Activated B cell treated with CpG ODN at 0.5 μM for 24 hours (primary cell): Measurements from ENCODE around the gene INF2. TPM values are rescaled to one million over a fixed set of nuclear protein-coding genes. Genes with fewer than 3 reads are reported as not detected.
A peak's percentile ranks its signal among the peaks of the same experiment; 100 is the strongest.

Source experiments
- ATAC-seq: fragments of 200-7000 bp; cut with Tn5 transposase; one replicate; pipeline ENCODE4 v1.10.0; 2021; ENCODE audit warnings: low read depth, mild to moderate bottlenecking, moderate library complexity
- CTCF ChIA-PET: fragments of 350-600 bp; sonication (Branson Sonifier 250); formaldehyde crosslinking; loops from one replicate; lab custom pipeline; 2021; ENCODE audit warnings: antibody characterized with exemption; lab: Charles Lee
- POLR2A ChIA-PET: fragments of 350-600 bp; sonication (Branson Sonifier 250); formaldehyde crosslinking; loops from one replicate; lab custom pipeline; 2021; ENCODE audit warnings: antibody characterized with exemption; lab: Charles Lee
- DNase-seq: peaks from one replicate; pipeline ENCODE4 v3.0.0; 2022
- H3K27ac Mint-ChIP-seq: one replicate; pipeline ENCODE4 v1.8.0; 2020; ENCODE audit warnings: mixed read lengths
- H3K27me3 Mint-ChIP-seq: one replicate; pipeline ENCODE4 v1.8.0; 2021; ENCODE audit warnings: mixed read lengths
- H3K36me3 Mint-ChIP-seq: one replicate; pipeline ENCODE4 v1.8.0; 2021; ENCODE audit warnings: low read depth, mixed read lengths
- H3K4me1 Mint-ChIP-seq: one replicate; pipeline ENCODE4 v1.8.0; 2021; ENCODE audit warnings: mixed read lengths
- H3K4me3 Mint-ChIP-seq: one replicate; pipeline ENCODE4 v1.8.0; 2020; ENCODE audit warnings: mild to moderate bottlenecking, mixed read lengths
- H3K9me3 Mint-ChIP-seq: one replicate; pipeline ENCODE4 v1.8.0; 2020; ENCODE audit warnings: mixed read lengths
- intact Hi-C: fragments of 100-400 bp; cut with micrococcal nuclease; formaldehyde crosslinking; loops from one replicate; pipeline ENCODE4 v1.15.1; 2024
- total RNA-seq: library from RNA; stranded (reverse); gene quantifications from 2 replicates; pipeline ENCODE4 v1.2.3, GENCODE V29; 2022
- TF ChIP-seq, protein P1 (sequence below): fragments of 200-600 bp; IDR thresholded peaks from one replicate; pipeline ENCODE4 v1.8.0; 2022; ENCODE audit warnings: antibody characterized with exemption, mild to moderate bottlenecking

The INF2 gene
- total RNA-seq, 1 donor from 2014 or later: 47.2 TPM

DNA sequence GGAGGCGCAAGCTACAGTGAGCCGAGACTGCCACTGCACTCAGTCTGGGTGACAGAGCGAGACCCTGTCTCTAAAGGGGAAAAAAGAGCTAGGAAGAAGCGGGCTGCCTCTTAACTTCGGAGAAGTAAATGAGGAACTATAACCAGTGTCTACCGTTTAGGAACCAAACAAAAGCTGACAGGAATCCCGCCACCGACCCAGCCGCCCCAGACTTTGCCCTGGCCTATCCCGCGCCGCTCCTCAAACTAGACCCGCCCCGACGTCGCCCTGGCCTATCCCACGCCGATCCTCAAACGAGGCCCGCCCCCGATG, 63.0 kb downstream of the INF2 start:
- Mint-ChIP-seq H3K4me1 (peaks cover 34% of the 10 kb centered on the region), H3K36me3 (peaks cover 30% of the 10 kb centered on the region), H3K27me3 (no peaks in the 10 kb centered on the region), H3K27ac (peak overlapping the region; percentile 84), H3K9me3 (no peaks in the 10 kb centered on the region), H3K4me3 (peak overlapping the region; percentile 88)
- ATAC-seq: no peak
- TF ChIP-seq, protein P1, sequence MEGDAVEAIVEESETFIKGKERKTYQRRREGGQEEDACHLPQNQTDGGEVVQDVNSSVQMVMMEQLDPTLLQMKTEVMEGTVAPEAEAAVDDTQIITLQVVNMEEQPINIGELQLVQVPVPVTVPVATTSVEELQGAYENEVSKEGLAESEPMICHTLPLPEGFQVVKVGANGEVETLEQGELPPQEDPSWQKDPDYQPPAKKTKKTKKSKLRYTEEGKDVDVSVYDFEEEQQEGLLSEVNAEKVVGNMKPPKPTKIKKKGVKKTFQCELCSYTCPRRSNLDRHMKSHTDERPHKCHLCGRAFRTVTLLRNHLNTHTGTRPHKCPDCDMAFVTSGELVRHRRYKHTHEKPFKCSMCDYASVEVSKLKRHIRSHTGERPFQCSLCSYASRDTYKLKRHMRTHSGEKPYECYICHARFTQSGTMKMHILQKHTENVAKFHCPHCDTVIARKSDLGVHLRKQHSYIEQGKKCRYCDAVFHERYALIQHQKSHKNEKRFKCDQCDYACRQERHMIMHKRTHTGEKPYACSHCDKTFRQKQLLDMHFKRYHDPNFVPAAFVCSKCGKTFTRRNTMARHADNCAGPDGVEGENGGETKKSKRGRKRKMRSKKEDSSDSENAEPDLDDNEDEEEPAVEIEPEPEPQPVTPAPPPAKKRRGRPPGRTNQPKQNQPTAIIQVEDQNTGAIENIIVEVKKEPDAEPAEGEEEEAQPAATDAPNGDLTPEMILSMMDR: no peak
- ChIA-PET POLR2A (interaction anchor here (0.5 to 1.8 kb wide), 15 partner anchors 14 to 1061 kb away, joined by 3 to 14 read pairs (median 4); partner anchors contain the start of genes CDCA4, GPR132 and ZBTB42), CTCF (interaction anchor here (0.6 to 4.0 kb wide), 6 partner anchors 15 to 293 kb away, joined by 3 to 27 read pairs (median 6); partner anchors contain the start of gene ADSS1)
- intact Hi-C loops: loop anchor here (1.0 to 2.0 kb wide), 7 partner anchors 28 to 738 kb away; partner anchors contain the start of genes ADSS1, CDCA4, INF2 and TEDC1
- no peak for DNase-seq

DNA sequence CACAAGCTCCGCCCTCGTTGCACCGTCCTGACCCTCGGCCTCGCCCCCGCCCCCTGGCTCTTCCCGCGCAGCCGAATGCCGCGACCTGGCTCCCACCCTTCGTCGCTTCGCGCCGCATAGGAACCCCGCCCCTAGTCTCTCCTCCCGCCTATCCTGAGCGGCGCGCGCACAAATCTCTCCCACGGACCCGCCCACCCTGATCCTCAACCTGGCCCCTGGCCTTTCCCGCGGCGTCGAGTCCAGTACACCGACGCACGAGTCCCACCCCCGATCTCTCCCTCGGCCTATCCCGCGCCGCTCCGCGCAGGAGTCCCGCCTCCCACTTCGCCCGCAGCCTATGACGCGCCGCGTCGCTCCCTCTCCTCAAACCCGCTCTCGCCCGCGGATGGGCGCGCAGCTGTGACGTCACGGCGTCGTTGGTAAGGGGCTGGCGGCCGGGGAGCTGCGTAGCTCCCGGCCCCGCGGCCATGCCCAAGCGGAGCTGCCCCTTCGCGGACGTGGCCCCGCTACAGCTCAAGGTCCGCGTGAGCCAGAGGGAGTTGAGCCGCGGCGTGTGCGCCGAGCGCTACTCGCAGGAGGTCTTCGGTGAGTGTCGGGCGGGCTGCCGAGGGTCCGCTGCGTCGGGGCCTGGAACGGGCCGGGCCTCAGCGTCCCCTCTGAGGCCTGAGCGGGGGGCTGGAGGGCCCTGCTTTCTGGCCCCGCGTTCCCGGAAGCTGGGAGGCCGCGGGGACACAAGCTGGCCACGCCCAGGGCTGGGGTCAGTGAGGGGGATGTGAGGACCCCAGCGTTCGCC, 63.5 kb downstream of the INF2 start, which contains the start of gene SIVA1:
Gene SIVA1 (plus strand): TSS at position 413 of the 793 bp plus-strand sequence. CDS start 55 bp downstream, at position 468.
- peaks cover 36% of the 10 kb centered on the region for H3K36me3 Mint-ChIP-seq
- DNase-seq: peak; percentile 98
- no peaks in the 10 kb centered on the region for H3K9me3 Mint-ChIP-seq
- H3K4me3 Mint-ChIP-seq: peak within 1 kb of the TSS; percentile 88
- H3K27ac Mint-ChIP-seq: peak within 1 kb of the TSS; percentile 84
- no peaks in the 10 kb centered on the region for H3K27me3 Mint-ChIP-seq
- intact Hi-C loops: loop anchor here (1.0 to 2.0 kb wide), 7 partner anchors 29 to 738 kb away; partner anchors contain the start of genes ADSS1, CDCA4, INF2 and TEDC1
- ATAC-seq: peak; percentile 89
- POLR2A ChIA-PET: interaction anchor here (0.5 to 1.8 kb wide), 15 partner anchors 13 to 1062 kb away, joined by 3 to 14 read pairs (median 4); partner anchors contain the start of genes CDCA4, GPR132 and ZBTB42
- CTCF ChIA-PET: interaction anchor here (0.6 to 4.0 kb wide), 6 partner anchors 14 to 292 kb away, joined by 3 to 27 read pairs (median 6); partner anchors contain the start of gene ADSS1
- peaks cover 34% of the 10 kb centered on the region for H3K4me1 Mint-ChIP-seq
- TF ChIP-seq, protein P1: no peak

DNA sequence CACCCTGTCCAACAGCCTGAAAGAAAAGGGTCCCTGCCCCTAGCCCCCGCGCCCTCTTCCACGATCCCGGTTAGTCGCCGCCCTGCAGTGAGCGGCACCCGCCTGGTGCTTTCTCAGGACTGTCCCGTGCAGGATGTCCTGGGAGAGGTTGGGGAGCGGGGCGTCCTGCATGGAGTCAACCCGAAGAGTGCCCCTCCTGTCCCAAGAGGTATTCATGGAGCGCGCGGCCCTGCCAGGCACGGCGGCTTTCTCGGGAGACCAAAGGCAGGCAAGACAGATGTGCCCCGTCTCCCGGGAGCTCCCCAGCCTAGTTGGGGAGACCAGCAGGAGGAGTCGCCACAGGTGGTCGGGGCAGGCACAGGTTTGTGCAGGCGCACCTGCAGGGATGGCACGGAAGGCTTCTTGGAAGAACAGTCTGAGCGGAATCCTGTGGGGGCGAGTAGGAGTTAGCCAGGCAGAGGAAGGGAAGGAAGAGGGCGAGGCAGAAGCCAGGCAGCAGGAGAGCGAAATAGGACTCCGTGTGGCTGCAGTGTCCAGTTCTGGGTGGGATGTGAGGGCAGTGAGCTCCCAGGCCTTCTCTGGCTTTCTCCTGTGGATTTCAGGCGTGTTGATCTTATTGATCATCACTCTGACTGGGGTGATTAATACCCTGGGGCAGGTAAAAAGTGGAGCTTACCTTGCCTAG, 64.3 kb downstream of the INF2 start:
- ChIA-PET CTCF (interaction anchor here (1.6 to 4.0 kb wide), 3 partner anchors 14 to 45 kb away, joined by 8 to 27 read pairs (median 9); partner anchors contain the start of gene ADSS1), POLR2A (interaction anchor here (1.2 to 1.8 kb wide), 6 partner anchors 13 to 311 kb away, joined by 3 to 14 read pairs (median 6); partner anchors contain the start of genes CDCA4, GPR132 and ZBTB42)
- H3K27me3 Mint-ChIP-seq: no peaks in the 10 kb centered on the region
- H3K9me3 Mint-ChIP-seq: no peaks in the 10 kb centered on the region
- H3K4me3 Mint-ChIP-seq: peak overlapping the region; percentile 88
- intact Hi-C loops: loop anchor here (2.0 kb wide), 4 partner anchors 47 to 737 kb away; partner anchors contain the start of genes CDCA4, INF2, TEDC1 and ZBTB42
- TF ChIP-seq, protein P1: no peak
- H3K36me3 Mint-ChIP-seq: peaks cover 43% of the 10 kb centered on the region
- ATAC-seq (no peak), DNase-seq (no peak)
- peak overlapping the region; percentile 41 for H3K27ac Mint-ChIP-seq
- peaks cover 34% of the 10 kb centered on the region for H3K4me1 Mint-ChIP-seq

DNA sequence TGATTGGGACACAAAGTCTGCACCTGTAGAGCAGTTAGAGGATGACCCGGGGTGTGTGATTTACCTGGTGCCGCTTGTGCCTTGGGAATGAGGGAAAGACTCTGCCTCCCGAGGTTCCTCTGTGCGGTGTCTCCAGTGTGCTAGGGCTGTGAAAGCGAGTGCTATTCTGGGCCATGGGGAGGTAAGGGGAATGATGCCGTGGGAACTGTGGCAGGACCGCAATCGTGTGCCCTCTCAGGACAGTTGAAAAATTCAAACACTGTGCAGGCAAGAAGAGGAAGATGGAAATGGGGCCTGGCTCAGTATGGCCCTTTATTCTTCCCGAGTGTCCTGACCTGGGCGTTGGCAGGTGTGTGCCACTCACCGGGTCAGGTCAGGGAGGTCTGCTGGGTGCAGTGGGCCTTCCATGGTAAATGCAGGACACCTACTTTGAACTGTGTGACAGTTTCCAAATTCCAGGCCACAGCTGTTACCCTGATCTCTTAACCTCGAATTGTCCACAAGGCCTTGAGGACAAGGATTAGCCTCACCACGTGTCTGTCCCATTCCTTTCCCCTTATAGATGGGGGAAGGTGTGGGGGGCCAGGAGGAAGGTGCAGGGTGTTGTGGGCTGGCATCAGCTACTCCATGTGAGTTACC, 64.9 kb downstream of the INF2 start:
- Mint-ChIP-seq H3K4me3 (peak overlapping the region; percentile 88), H3K4me1 (peaks cover 32% of the 10 kb centered on the region), H3K9me3 (no peaks in the 10 kb centered on the region), H3K27me3 (no peaks in the 10 kb centered on the region), H3K36me3 (peaks cover 49% of the 10 kb centered on the region), H3K27ac (no peak overlapping the region)
- ATAC-seq (no peak), DNase-seq (no peak)
- TF ChIP-seq, protein P1: no peak
- intact Hi-C loops: no loop called here
- ChIA-PET CTCF (interaction anchor here (4.0 kb wide), 1 partner anchor 13 kb away, joined by 27 read pairs; no protein-coding TSS in a partner anchor), POLR2A (no interaction called here)
